HCT116 (cell line): ENCODE measurements around the gene SIN3B. TPM values are rescaled to one million over a fixed set of nuclear protein-coding genes. Genes with fewer than 3 reads are reported as not detected.

Source experiments
- ATAC-seq: fragments of 200-7000 bp; cut with Tn5 transposase; 2 replicates; pipeline ENCODE4 v1.9.1; 2020; ENCODE audit warnings: mild to moderate bottlenecking, moderate library complexity
- BruUV-seq: library from RNA; stranded (reverse); fragments of 400-500 nt; replicated peaks from 2 replicates; lab custom pipeline; 2021; lab: Mats Ljungman, UMichigan
- CTCF ChIA-PET: fragments of 300-600 bp; sonication (Branson Sonifier 250); formaldehyde crosslinking; loops from one replicate; lab custom pipeline; 2021; ENCODE audit warnings: antibody characterized with exemption; lab: Charles Lee
- POLR2A ChIA-PET: fragments of 300-600, 350-600 bp; sonication (Branson Sonifier 250); formaldehyde crosslinking; loops from one replicate; lab custom pipeline; 2021; ENCODE audit warnings: antibody characterized with exemption; lab: Charles Lee
- RAD21 ChIA-PET, 2 experiments: fragments of 300-600 bp; sonication (Branson Sonifier 250); formaldehyde crosslinking; loops; one replicate each; lab custom pipeline; 2023; ENCODE audit warnings: low total read pairs in 2 of 2; ENCODE audit not compliant: uncharacterized antibody in 2 of 2, unreplicated experiment in 2 of 2, low non-redundant PET in 1 of 2; lab: Charles Lee
- DNase-seq: peaks from one replicate; pipeline ENCODE4 v3.0.0-alpha.2; 2010; ENCODE audit warnings: low read depth, low spot score
- H2AFZ ChIP-seq: fragments of 200-600 bp; shearing (Covaris generic), sonication (generic); 2 replicates; pipeline ENCODE4 v1.6.1; 2017; ENCODE audit warnings: low read depth, mixed run types, mixed read lengths, antibody characterized with exemption, low read length; ENCODE audit not compliant: poor library complexity, severe bottlenecking
- H3K27ac ChIP-seq: 2 replicates; pipeline ENCODE4 v1.5.1; 2012; ENCODE audit warnings: low read depth, low read length
- H3K27me3 ChIP-seq: fragments of 200-600 bp; sonication (generic); 2 replicates; pipeline ENCODE4 v1.6.1; 2016; ENCODE audit warnings: mixed run types, low read length, mixed read lengths; ENCODE audit not compliant: insufficient read depth
- H3K36me3 ChIP-seq, 2 experiments: fragments of 200-500 bp in 1 of 2; fragments of 200-600 bp in 1 of 2; sonication (Bioruptor generic) in 1 of 2; sonication (generic) in 1 of 2; 2 replicates each; pipeline versions ENCODE4 v1.5.1 to v1.6.1; 2014 to 2016; ENCODE audit warnings: low read length in 2 of 2, inconsistent platforms in 1 of 2, mixed read lengths in 1 of 2, mixed run types in 1 of 2; ENCODE audit not compliant: insufficient read depth in 2 of 2, control insufficient read depth in 1 of 2
- H3K4me1 ChIP-seq, 2 experiments: fragments of 200-600 bp in 1 of 2; sonication (generic) in 1 of 2; 2 replicates each; pipeline versions ENCODE4 v1.5.1 to v1.6.1; 2012 to 2017; ENCODE audit warnings: low read length in 2 of 2, inconsistent platforms in 1 of 2, mild to moderate bottlenecking in 1 of 2, mixed read lengths in 1 of 2, mixed run types in 1 of 2, moderate library complexity in 1 of 2; ENCODE audit not compliant: insufficient read depth in 2 of 2, control insufficient read depth in 1 of 2
- H3K4me2 ChIP-seq: fragments of 200-600 bp; sonication (generic); 2 replicates; pipeline ENCODE4 v1.6.1; 2017; ENCODE audit warnings: mixed run types, low read length, mixed read lengths
- H3K4me3 ChIP-seq, 2 experiments: fragments of 200-600 bp in 1 of 2; sonication (generic) in 1 of 2; replicated peaks in 1 of 2; 2 replicates each; pipeline ENCODE4 v1.5.1; 2011 to 2016; ENCODE audit warnings: low read length in 2 of 2, control low read depth in 1 of 2, low read depth in 1 of 2, mild to moderate bottlenecking in 1 of 2, mixed read lengths in 1 of 2, mixed run types in 1 of 2
- H3K79me2 ChIP-seq: fragments of 200-600 bp; sonication (generic); 2 replicates; pipeline ENCODE4 v1.6.1; 2017; ENCODE audit warnings: mild to moderate bottlenecking, mixed run types, low read length, moderate library complexity, mixed read lengths; ENCODE audit not compliant: insufficient read depth
- H3K9ac ChIP-seq: fragments of 200-600 bp; sonication (generic); 2 replicates; pipeline ENCODE4 v1.6.1; 2016; ENCODE audit warnings: low read length, mixed read lengths
- H3K9me2 ChIP-seq: fragments of 200-600 bp; sonication (generic), shearing (Covaris generic); 2 replicates; pipeline ENCODE4 v1.6.1; 2017; ENCODE audit warnings: mixed run types, mild to moderate bottlenecking, moderate library complexity; ENCODE audit not compliant: insufficient read depth
- H3K9me3 ChIP-seq, 2 experiments: fragments of 200-500 bp in 1 of 2; fragments of 200-600 bp in 1 of 2; sonication (Bioruptor generic) in 1 of 2; sonication (generic) in 1 of 2; 2 replicates each; pipeline ENCODE4 v1.6.1; 2014 to 2017; ENCODE audit warnings: low read length in 2 of 2, mixed read lengths in 2 of 2, inconsistent platforms in 1 of 2, low read depth in 1 of 2, mild to moderate bottlenecking in 1 of 2, mixed run types in 1 of 2, moderate library complexity in 1 of 2; ENCODE audit not compliant: control insufficient read depth in 1 of 2, insufficient read depth in 1 of 2
- H4K20me1 ChIP-seq: fragments of 200-600 bp; sonication (generic), shearing (Covaris generic); 2 replicates; pipeline ENCODE4 v1.6.1; 2017; ENCODE audit warnings: mixed run types, mild to moderate bottlenecking, moderate library complexity; ENCODE audit not compliant: insufficient read depth
- CBX3 ChIP-seq: IDR thresholded peaks from 2 replicates; pipeline ENCODE4 v1.6.1; 2012; ENCODE audit warnings: low read depth
- CEBPB ChIP-seq: IDR thresholded peaks from 2 replicates; pipeline ENCODE4 v1.6.1; 2012; ENCODE audit warnings: low read depth
- EGR1 ChIP-seq: IDR thresholded peaks from 2 replicates; pipeline ENCODE4 v1.6.1; 2012; ENCODE audit warnings: low read depth
- ELF1 ChIP-seq: IDR thresholded peaks from 2 replicates; pipeline ENCODE4 v1.6.1; 2012; ENCODE audit warnings: low read depth, borderline replicate concordance
- EZH2 ChIP-seq: fragments of 200-600 bp; sonication (generic); IDR thresholded peaks from 2 replicates; pipeline ENCODE4 v1.6.1; 2017; ENCODE audit warnings: antibody characterized with exemption, mixed run types
- EZH2phosphoT487 ChIP-seq: fragments of 200-600 bp; IDR thresholded peaks from 2 replicates; pipeline ENCODE4 v1.6.1; 2018; ENCODE audit warnings: antibody characterized with exemption, borderline replicate concordance
- JUND ChIP-seq: IDR thresholded peaks from 2 replicates; pipeline ENCODE4 v1.6.1; 2012
- POLR2AphosphoS5 ChIP-seq: IDR thresholded peaks from 2 replicates; pipeline ENCODE4 v1.6.1; 2011; ENCODE audit warnings: mild to moderate bottlenecking, low read depth, low read length, moderate library complexity
- SP1 ChIP-seq: IDR thresholded peaks from 2 replicates; pipeline ENCODE4 v1.6.1; 2012; ENCODE audit warnings: low read depth
- YY1 ChIP-seq: IDR thresholded peaks from 2 replicates; pipeline ENCODE4 v1.6.1; 2011; ENCODE audit warnings: low read length, low read depth, moderate library complexity, mild to moderate bottlenecking; ENCODE audit not compliant: insufficient replicate concordance; ENCODE audit errors: extremely low read depth
- ZBTB33 ChIP-seq: IDR thresholded peaks from 2 replicates; pipeline ENCODE4 v1.6.1; 2011; ENCODE audit warnings: mild to moderate bottlenecking, low read length, moderate library complexity; ENCODE audit not compliant: insufficient replicate concordance; ENCODE audit errors: extremely low read depth
- ZNF274 ChIP-seq: fragments of 200-500 bp; sonication (Bioruptor generic); IDR thresholded peaks from 2 replicates; pipeline ENCODE4 v1.6.1; 2014; ENCODE audit warnings: mild to moderate bottlenecking, low read depth, low read length, inconsistent platforms
- intact Hi-C: fragments of 100-400 bp; cut with micrococcal nuclease; formaldehyde crosslinking; loops from 2 replicates; pipeline ENCODE4 v1.10.0; 2022
- total RNA-seq: library from RNA; stranded (reverse); gene quantifications from one replicate; pipeline ENCODE4 v1.2.1, GENCODE V29; 2021; ENCODE audit not compliant: unreplicated experiment

SIN3B gene
- total RNA-seq, 1 experiment from 2014 or later: 59.9 TPM

GRCh38 chr19:16921766-16922591 is 92.8 kb downstream of the SIN3B start:
- BruUV-seq: no TSS peak
- no peak overlapping the region for H2AFZ ChIP-seq
- ChIA-PET POLR2A (no interaction called here), RAD21 (no interaction called here), CTCF (no interaction called here)
- H3K4me1 ChIP-seq: peaks cover 7 to 14% of the 10 kb centered on the region in 2 experiments
- peaks cover 5 to 7% of the 10 kb centered on the region in 2 experiments; a peak in 2 of 4 replicates for H3K9me3 ChIP-seq
- no peaks in the 10 kb centered on the region for H3K79me2 ChIP-seq
- no peak overlapping the region for H3K9ac ChIP-seq
- no peak overlapping the region for H3K4me3 ChIP-seq
- no peak for ATAC-seq
- H3K27me3 ChIP-seq: no peaks in the 10 kb centered on the region
- intact Hi-C loops: no loop called here
- no peak overlapping the region for H3K27ac ChIP-seq
- H3K4me2 ChIP-seq: no peak overlapping the region; the same call in 1 of the 2 replicates
- no peak for DNase-seq
- H3K9me2 ChIP-seq: no peaks in the 10 kb centered on the region
- H4K20me1 ChIP-seq: no peaks in the 10 kb centered on the region
- no peaks in the 10 kb centered on the region for H3K36me3 ChIP-seq
- TF ChIP-seq POLR2AphosphoS5 (no peak), CBX3 (no peak), ELF1 (no peak), YY1 (no peak), EGR1 (no peak), JUND (no peak), SP1 (no peak), CEBPB (no peak), EZH2 (no peak), EZH2phosphoT487 (no peak), ZBTB33 (no peak), ZNF274 (no peak)
